Hepatocyte (in vitro differentiated cells): ENCODE results near the gene NUDT16L1. TPM values are rescaled to one million over a fixed set of nuclear protein-coding genes. Genes with fewer than 3 reads are reported as not detected.

Experiments
- DNase-seq: peaks from one replicate; pipeline ENCODE4 v3.0.0-alpha.2; 2016; ENCODE audit warnings: low spot score
- H2AFZ ChIP-seq: fragments of 200-600 bp; sonication (generic); 2 replicates; pipeline ENCODE4 v1.6.0; 2016; ENCODE audit warnings: antibody characterized with exemption, mild to moderate bottlenecking
- H3K27ac ChIP-seq: fragments of 200-600 bp; sonication (generic); 2 replicates; pipeline ENCODE4 v1.5.1; 2016; ENCODE audit warnings: mild to moderate bottlenecking
- H3K27me3 ChIP-seq: fragments of 200-600 bp; sonication (generic); 2 replicates; pipeline ENCODE4 v1.6.1; 2016
- H3K36me3 ChIP-seq: fragments of 200-600 bp; sonication (generic); replicated peaks from 2 replicates; pipeline ENCODE4 v1.5.1; 2016; ENCODE audit warnings: low read depth; ENCODE audit not compliant: insufficient read depth
- H3K4me1 ChIP-seq: fragments of 200-600 bp; sonication (generic); 2 replicates; pipeline ENCODE4 v1.5.1; 2016; ENCODE audit warnings: mild to moderate bottlenecking, moderate library complexity; ENCODE audit not compliant: insufficient read depth
- H3K4me2 ChIP-seq: fragments of 200-600 bp; sonication (generic); 2 replicates; pipeline ENCODE4 v1.6.0; 2016
- H3K4me3 ChIP-seq: fragments of 200-600 bp; sonication (generic); 2 replicates; pipeline ENCODE4 v1.5.1; 2016; ENCODE audit warnings: mild to moderate bottlenecking
- H3K79me2 ChIP-seq: fragments of 200-600 bp; sonication (generic); 2 replicates; pipeline ENCODE4 v1.6.0; 2017; ENCODE audit warnings: mild to moderate bottlenecking
- H3K9me2 ChIP-seq: fragments of 200-600 bp; sonication (generic); replicated peaks from 2 replicates; pipeline ENCODE4 v1.6.0; 2017; ENCODE audit warnings: mild to moderate bottlenecking; ENCODE audit not compliant: insufficient read depth
- H3K9me3 ChIP-seq: fragments of 200-600 bp; sonication (generic); 2 replicates; pipeline ENCODE4 v1.5.1; 2016; ENCODE audit warnings: low read depth, mild to moderate bottlenecking
- H4K20me1 ChIP-seq: fragments of 200-600 bp; sonication (generic); 2 replicates; pipeline ENCODE4 v1.6.0; 2016; ENCODE audit warnings: mild to moderate bottlenecking; ENCODE audit not compliant: insufficient read depth, poor library complexity, severe bottlenecking
- EZH2 ChIP-seq: fragments of 200-600 bp; sonication (generic); IDR thresholded peaks from 2 replicates; pipeline ENCODE4 v1.6.1; 2016; ENCODE audit warnings: antibody characterized with exemption, mild to moderate bottlenecking, borderline replicate concordance
- EZH2phosphoT487 ChIP-seq: fragments of 200-600 bp; sonication (generic); IDR thresholded peaks from one replicate; pipeline ENCODE4 v1.6.1; 2018; ENCODE audit warnings: antibody characterized with exemption, mild to moderate bottlenecking, low read depth, moderate library complexity; ENCODE audit not compliant: unreplicated experiment, severe bottlenecking
- WGBS: methylation state at CpG from one replicate; pipeline ENCODE4 v1.1.6; 2016; ENCODE audit warnings: low lambda C conversion rate; ENCODE audit errors: missing lambda C conversion rate; 5-methylcytosine and 5-hydroxymethylcytosine counted together
- polyA plus RNA-seq: library from polyadenylated mRNA; unstranded; fragments of >200 nt; fragmentation: Nextera tagmentation; extraction: Ambion mirVana; gene quantifications from 2 replicates; pipeline ENCODE4 v1.2.1, GENCODE V29; 2016
- total RNA-seq: library from RNA; depleted of rRNA; stranded (reverse); fragments of >200 nt; gene quantifications from 2 replicates; pipeline ENCODE4 v1.2.3, GENCODE V29; 2014
- TF ChIP-seq, protein P1 (sequence below): fragments of 200-600 bp; sonication (generic); IDR thresholded peaks from 2 replicates; pipeline ENCODE4 v1.5.1; 2016; ENCODE audit warnings: antibody characterized with exemption, mild to moderate bottlenecking; ENCODE audit not compliant: poor library complexity

NUDT16L1 gene
- total and polyA plus RNA-seq, 2 experiments from 2014 or later: 54.8 to 80.5 TPM

DNA sequence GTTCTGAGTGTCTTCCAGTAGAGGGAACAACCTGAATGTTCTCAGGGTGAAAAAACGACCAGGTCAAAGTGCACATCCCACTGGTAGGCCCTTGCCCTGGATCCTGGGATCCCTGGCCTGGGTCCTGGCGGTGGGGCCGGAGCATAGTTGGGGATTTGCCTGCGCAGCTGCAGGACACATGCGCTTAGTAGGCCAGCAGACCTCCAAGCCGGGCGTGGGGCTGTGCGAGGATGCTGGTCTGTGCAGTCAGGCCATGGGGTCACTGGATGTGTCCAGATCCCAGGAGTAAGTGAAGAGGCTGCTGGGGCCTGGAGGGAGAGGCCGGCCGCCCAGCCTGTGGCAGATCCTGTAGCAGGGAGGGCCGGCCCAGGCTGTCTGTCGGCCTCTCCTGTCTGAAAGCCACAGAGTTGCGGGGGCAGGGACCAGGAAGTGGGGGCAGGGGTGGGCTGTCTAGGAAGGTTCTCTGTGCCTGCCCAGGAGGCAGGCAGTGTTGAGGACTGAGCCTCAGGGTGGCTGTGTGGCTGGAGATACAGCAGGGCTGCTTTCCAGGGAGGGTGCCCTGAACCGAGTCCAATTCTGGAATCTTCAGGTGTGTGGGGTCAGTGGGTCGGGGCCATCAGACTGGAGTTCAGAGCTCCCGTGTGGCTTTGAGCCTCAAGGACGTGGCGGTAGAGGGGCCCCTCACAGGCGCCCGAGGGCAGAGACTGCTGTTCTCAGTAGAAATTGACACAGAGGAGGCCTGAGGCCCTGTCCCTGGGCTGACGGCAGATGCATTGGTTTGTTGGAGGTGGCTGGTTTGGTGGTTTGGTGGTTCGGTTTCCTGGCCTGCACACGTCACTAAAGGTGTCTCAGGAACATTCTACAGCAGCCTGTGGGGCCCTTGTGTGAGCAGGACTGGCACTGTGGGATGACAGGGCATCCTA lies 17.2 kb upstream of the NUDT16L1 start:
- Histone ChIP-seq H3K4me2 (no peak overlapping the region), H3K79me2 (peaks cover 4% of the 10 kb centered on the region), H4K20me1 (no peaks in the 10 kb centered on the region), H3K27ac (no peak overlapping the region), H3K4me1 (no peaks in the 10 kb centered on the region), H2AFZ (no peak overlapping the region), H3K9me3 (no peaks in the 10 kb centered on the region), H3K4me3 (no peak overlapping the region), H3K36me3 (no peaks in the 10 kb centered on the region), H3K27me3 (no peaks in the 10 kb centered on the region), H3K9me2 (no peaks in the 10 kb centered on the region)
- 83% methylated on average over 22 of the region's 23 CpGs for WGBS
- DNase-seq: no peak
- no peak for TF ChIP-seq EZH2
- no peak for TF ChIP-seq EZH2phosphoT487
- TF ChIP-seq, protein P1, sequence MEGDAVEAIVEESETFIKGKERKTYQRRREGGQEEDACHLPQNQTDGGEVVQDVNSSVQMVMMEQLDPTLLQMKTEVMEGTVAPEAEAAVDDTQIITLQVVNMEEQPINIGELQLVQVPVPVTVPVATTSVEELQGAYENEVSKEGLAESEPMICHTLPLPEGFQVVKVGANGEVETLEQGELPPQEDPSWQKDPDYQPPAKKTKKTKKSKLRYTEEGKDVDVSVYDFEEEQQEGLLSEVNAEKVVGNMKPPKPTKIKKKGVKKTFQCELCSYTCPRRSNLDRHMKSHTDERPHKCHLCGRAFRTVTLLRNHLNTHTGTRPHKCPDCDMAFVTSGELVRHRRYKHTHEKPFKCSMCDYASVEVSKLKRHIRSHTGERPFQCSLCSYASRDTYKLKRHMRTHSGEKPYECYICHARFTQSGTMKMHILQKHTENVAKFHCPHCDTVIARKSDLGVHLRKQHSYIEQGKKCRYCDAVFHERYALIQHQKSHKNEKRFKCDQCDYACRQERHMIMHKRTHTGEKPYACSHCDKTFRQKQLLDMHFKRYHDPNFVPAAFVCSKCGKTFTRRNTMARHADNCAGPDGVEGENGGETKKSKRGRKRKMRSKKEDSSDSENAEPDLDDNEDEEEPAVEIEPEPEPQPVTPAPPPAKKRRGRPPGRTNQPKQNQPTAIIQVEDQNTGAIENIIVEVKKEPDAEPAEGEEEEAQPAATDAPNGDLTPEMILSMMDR: no peak

GRCh38 chr16:4676831-4677230 lies 16.5 kb upstream of the NUDT16L1 start:
- Histone ChIP-seq H3K27ac (no peak overlapping the region), H4K20me1 (no peaks in the 10 kb centered on the region), H3K36me3 (no peaks in the 10 kb centered on the region), H3K9me2 (no peaks in the 10 kb centered on the region), H3K27me3 (no peaks in the 10 kb centered on the region), H2AFZ (no peak overlapping the region), H3K9me3 (no peaks in the 10 kb centered on the region), H3K4me3 (no peak overlapping the region), H3K4me2 (no peak overlapping the region), H3K4me1 (no peaks in the 10 kb centered on the region), H3K79me2 (peaks cover 4% of the 10 kb centered on the region)
- 91% methylated on average over 11 of the region's 11 CpGs for WGBS
- TF ChIP-seq EZH2 (no peak), EZH2phosphoT487 (no peak)
- TF ChIP-seq, protein P1: no peak
- DNase-seq: no peak

GRCh38 chr16:4677390-4677789 lies 16.0 kb upstream of the NUDT16L1 start:
- no peaks in the 10 kb centered on the region for H3K9me2 ChIP-seq
- TF ChIP-seq EZH2 (no peak), EZH2phosphoT487 (no peak)
- TF ChIP-seq, protein P1: no peak
- H4K20me1 ChIP-seq: no peaks in the 10 kb centered on the region
- H2AFZ ChIP-seq: no peak overlapping the region
- WGBS: 97% methylated on average over 13 of the region's 17 CpGs
- peaks cover 4% of the 10 kb centered on the region for H3K79me2 ChIP-seq
- no peak overlapping the region for H3K27ac ChIP-seq
- H3K27me3 ChIP-seq: no peaks in the 10 kb centered on the region
- DNase-seq: no peak
- no peaks in the 10 kb centered on the region for H3K9me3 ChIP-seq
- no peaks in the 10 kb centered on the region for H3K36me3 ChIP-seq
- no peaks in the 10 kb centered on the region for H3K4me1 ChIP-seq
- H3K4me3 ChIP-seq: no peak overlapping the region
- no peak overlapping the region for H3K4me2 ChIP-seq
